Transverse colon (tissue), 3 donors: ENCODE measurements around the gene PPP2R2C.

ENCODE experiments used
- EP300 ChIP-seq: sonication (generic); formaldehyde crosslinking; IDR thresholded peaks from one replicate; pipeline ENCODE4 v1.6.1; 2017; ENCODE audit warnings: antibody characterized with exemption, low read depth
- POLR2A ChIP-seq: fragments of 450-650 bp; IDR thresholded peaks from one replicate; pipeline ENCODE4 v1.6.1; 2016; ENCODE audit warnings: antibody characterized with exemption, mild to moderate bottlenecking, moderate library complexity
- POLR2AphosphoS5 ChIP-seq, 3 donors: sonication (generic); formaldehyde crosslinking; IDR thresholded peaks; one replicate each; pipeline ENCODE4 v1.6.1; 2016; ENCODE audit warnings: antibody characterized with exemption in 3 of 3

DNA sequence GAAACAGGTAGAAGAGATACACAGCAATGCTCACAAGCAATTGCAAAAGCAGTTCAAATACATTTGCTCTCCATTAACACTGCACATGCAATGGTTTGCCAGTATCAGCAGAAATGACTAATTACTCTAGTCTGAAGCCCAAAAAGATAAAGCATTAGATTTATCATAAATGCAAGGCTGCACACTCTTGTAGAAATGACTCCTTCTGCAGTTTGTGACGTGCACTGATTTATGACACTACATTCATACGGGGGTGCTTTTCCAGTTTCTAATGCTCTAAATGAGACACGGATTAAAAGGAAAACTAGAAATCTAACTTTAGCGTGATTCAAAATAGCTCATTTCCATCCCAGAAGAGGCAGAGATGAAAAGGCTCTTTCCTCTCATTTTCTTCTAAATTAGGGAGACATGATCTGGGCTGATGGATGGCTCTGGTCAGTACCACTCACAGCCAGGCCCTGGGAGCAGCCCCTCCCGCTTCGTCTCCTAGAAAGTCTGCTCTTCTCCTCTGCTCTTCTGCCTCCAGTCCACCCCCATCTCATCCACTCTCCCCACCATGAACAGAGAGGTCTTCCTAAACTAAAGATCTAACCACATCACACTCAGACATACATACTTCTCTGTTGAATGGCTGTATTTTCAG lies 33.2 kb downstream of the PPP2R2C start:
- TF ChIP-seq POLR2AphosphoS5 (IDR thresholded peaks at IDR 0.05) (no peak), POLR2A (no peak), EP300 (no peak)
